HFF-Myc (cell line): ENCODE results near the gene HIGD1A.

Experiments
- DNase-seq: peaks from one replicate; pipeline ENCODE4 v3.0.0-alpha.2; 2011; ENCODE audit warnings: low read depth; ENCODE audit errors: extremely low read depth
- H3K4me3 ChIP-seq: replicated peaks from 2 replicates; pipeline ENCODE4 v1.5.1; 2011; ENCODE audit warnings: low read depth, mild to moderate bottlenecking, control low read depth, low read length
- TF ChIP-seq, protein P1 (sequence below): IDR thresholded peaks from 2 replicates; pipeline ENCODE4 v1.5.1; 2012; ENCODE audit warnings: mild to moderate bottlenecking, low read depth, low read length, control low read depth; ENCODE audit errors: missing control alignments

The HIGD1A gene

GRCh38 chr3:42801784-42802183 is 2.5 kb downstream of the HIGD1A start:
- no peak overlapping the region for H3K4me3 ChIP-seq
- no peak for DNase-seq
- TF ChIP-seq, protein P1, sequence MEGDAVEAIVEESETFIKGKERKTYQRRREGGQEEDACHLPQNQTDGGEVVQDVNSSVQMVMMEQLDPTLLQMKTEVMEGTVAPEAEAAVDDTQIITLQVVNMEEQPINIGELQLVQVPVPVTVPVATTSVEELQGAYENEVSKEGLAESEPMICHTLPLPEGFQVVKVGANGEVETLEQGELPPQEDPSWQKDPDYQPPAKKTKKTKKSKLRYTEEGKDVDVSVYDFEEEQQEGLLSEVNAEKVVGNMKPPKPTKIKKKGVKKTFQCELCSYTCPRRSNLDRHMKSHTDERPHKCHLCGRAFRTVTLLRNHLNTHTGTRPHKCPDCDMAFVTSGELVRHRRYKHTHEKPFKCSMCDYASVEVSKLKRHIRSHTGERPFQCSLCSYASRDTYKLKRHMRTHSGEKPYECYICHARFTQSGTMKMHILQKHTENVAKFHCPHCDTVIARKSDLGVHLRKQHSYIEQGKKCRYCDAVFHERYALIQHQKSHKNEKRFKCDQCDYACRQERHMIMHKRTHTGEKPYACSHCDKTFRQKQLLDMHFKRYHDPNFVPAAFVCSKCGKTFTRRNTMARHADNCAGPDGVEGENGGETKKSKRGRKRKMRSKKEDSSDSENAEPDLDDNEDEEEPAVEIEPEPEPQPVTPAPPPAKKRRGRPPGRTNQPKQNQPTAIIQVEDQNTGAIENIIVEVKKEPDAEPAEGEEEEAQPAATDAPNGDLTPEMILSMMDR, result no peak

DNA sequence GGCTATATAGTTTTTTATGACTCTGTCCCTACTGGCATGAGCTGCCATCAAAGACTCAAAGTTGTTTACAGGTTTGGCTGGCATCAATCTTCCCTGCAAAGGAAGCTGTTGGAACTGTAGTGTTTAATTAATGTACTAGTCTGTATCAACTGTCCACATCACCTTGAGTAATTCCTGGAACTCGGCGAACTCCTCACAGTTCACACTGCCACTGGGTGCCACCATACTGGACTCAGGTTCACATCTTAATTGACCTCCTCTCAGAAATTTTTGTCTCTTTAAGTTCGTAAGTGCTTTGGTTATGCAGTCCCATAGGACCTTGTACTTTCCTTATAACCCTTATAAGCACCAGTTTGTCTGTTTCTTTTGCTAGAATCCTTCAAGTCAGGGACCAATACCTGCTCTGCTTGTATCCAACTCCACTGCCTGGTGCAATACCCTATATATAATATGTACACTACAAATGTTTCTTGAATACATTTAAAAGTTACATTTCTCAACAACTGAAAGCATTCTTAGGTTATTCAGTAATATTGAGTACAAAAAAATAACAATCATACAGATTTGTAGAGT is 3.2 kb downstream of the HIGD1A start:
- TF ChIP-seq, protein P1, result no peak
- DNase-seq, result no peak
- no peak overlapping the region for H3K4me3 ChIP-seq

GRCh38 chr3:42800251-42800650 is 4.0 kb downstream of the HIGD1A start:
- no peak overlapping the region for H3K4me3 ChIP-seq
- TF ChIP-seq, protein P1, result no peak
- DNase-seq, result no peak

DNA sequence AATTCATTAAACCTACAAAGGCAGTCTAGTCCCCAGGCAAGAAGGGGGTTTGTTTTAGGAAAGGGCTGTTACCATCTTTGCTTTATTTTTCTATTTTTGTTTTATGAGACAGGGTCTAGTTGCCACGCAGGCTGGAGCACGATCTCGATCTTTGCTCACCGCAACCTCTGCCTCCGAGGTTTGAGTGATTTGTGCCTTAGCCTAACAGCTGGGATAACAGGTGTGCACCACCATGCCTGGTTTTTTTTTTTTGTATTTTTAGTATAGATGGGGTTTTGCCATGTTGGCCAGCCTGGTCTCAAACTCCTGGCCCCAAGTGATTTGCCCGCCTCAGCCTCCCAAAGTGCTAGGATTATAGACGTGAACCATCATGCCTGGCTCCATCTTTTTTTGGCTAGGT is 4.9 kb downstream of the HIGD1A start:
- TF ChIP-seq, protein P1, result no peak
- no peak overlapping the region for H3K4me3 ChIP-seq
- no peak for DNase-seq

DNA sequence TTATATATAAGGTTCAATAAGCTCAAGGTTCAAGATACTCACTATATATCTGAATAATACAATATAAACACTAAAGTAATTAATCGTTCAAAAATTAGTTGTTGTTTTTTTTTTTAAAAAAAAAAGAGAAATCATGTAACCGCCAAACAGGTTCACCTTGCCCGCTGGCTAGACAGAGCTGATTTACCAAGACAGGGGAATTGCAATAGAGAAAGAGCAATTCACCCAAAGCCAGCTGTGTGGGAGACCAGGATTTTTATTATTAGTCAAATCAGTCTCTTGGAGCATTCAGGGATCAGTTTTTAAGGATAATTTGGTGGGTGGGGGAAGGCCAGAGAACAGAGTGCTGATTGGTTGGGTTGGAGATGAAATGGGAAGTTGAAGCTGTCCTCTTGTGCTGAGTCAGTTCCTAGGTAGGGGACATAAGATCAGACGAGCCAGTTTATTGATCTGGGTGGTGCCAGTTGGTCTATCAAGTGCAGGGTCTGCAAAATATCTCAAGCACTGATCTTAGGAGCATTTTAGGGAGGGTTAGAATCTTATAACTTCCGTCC is 7.9 kb downstream of the HIGD1A start:
- no peak overlapping the region for H3K4me3 ChIP-seq
- TF ChIP-seq, protein P1, result no peak
- no peak for DNase-seq

- TF ChIP-seq, protein P1, result no peak
- no peak for DNase-seq
- no peak overlapping the region for H3K4me3 ChIP-seq
Measured at GRCh38 chr3:42795621-42796181, 8.6 kb downstream of the HIGD1A start.
